Measurements from ENCODE around the gene MYMK.

MYMK gene

GRCh38 chr9:133524679-133525228, at the start of gene MYMK:
Gene MYMK (minus strand): TSS chr9:133524959. CDS start chr9:133524844, 115 bp downstream.
- peaks cover 7% of the 10 kb centered on the region; the same call in 1 of the 2 replicates for H3K27me3 ChIP-seq (ENCODE audit: insufficient read depth, low read length)
- H3K27ac ChIP-seq (ENCODE audit: low read length): no peak within 1 kb of the TSS
- no peak within 1 kb of the TSS for H3K9ac ChIP-seq (ENCODE audit: low read depth, low read length)
- H3K9me3 ChIP-seq (ENCODE audit: insufficient read depth, low read depth, low read length): no peaks in the 10 kb centered on the region
- no peak within 1 kb of the TSS for H3K4me3 ChIP-seq (ENCODE audit: low read length)
- H3K36me3 ChIP-seq (ENCODE audit: insufficient read depth, low read depth, low read length): no peaks in the 10 kb centered on the region
- H3K4me1 ChIP-seq (ENCODE audit: insufficient read depth, low read length): peaks cover 26% of the 10 kb centered on the region; the same call in 1 of the 2 replicates

GRCh38 chr9:133573791-133574515, 49.2 kb upstream of the MYMK start:
- no peaks in the 10 kb centered on the region for H3K36me3 ChIP-seq (ENCODE audit: insufficient read depth, low read depth, low read length)
- H3K9ac ChIP-seq (ENCODE audit: low read depth, low read length): no peak overlapping the region
- no peaks in the 10 kb centered on the region for H3K27me3 ChIP-seq (ENCODE audit: insufficient read depth, low read length)
- no peak overlapping the region for H3K27ac ChIP-seq (ENCODE audit: low read length)
- no peaks in the 10 kb centered on the region for H3K9me3 ChIP-seq (ENCODE audit: insufficient read depth, low read depth, low read length)
- no peak overlapping the region for H3K4me3 ChIP-seq (ENCODE audit: low read length)
- H3K4me1 ChIP-seq (ENCODE audit: insufficient read depth, low read length): no peaks in the 10 kb centered on the region

GRCh38 chr9:133572821-133573361, 48.1 kb upstream of the MYMK start:
- H3K9me3 ChIP-seq (ENCODE audit: insufficient read depth, low read depth, low read length): no peaks in the 10 kb centered on the region
- no peak overlapping the region for H3K4me3 ChIP-seq (ENCODE audit: low read length)
- no peak overlapping the region for H3K9ac ChIP-seq (ENCODE audit: low read depth, low read length)
- no peaks in the 10 kb centered on the region for H3K27me3 ChIP-seq (ENCODE audit: insufficient read depth, low read length)
- H3K4me1 ChIP-seq (ENCODE audit: insufficient read depth, low read length): no peaks in the 10 kb centered on the region
- no peak overlapping the region for H3K27ac ChIP-seq (ENCODE audit: low read length)
- no peaks in the 10 kb centered on the region for H3K36me3 ChIP-seq (ENCODE audit: insufficient read depth, low read depth, low read length)

- no peaks in the 10 kb centered on the region for H3K9me3 ChIP-seq (ENCODE audit: insufficient read depth, low read depth, low read length)
- no peaks in the 10 kb centered on the region for H3K27me3 ChIP-seq (ENCODE audit: insufficient read depth, low read length)
- no peaks in the 10 kb centered on the region for H3K36me3 ChIP-seq (ENCODE audit: insufficient read depth, low read depth, low read length)
- H3K27ac ChIP-seq (ENCODE audit: low read length): no peak overlapping the region
- H3K9ac ChIP-seq (ENCODE audit: low read depth, low read length): no peak overlapping the region
- H3K4me1 ChIP-seq (ENCODE audit: insufficient read depth, low read length): no peaks in the 10 kb centered on the region
- H3K4me3 ChIP-seq (ENCODE audit: low read length): no peak overlapping the region
Observed at GRCh38 chr9:133571896-133572595, 47.3 kb upstream of the MYMK start.

DNA sequence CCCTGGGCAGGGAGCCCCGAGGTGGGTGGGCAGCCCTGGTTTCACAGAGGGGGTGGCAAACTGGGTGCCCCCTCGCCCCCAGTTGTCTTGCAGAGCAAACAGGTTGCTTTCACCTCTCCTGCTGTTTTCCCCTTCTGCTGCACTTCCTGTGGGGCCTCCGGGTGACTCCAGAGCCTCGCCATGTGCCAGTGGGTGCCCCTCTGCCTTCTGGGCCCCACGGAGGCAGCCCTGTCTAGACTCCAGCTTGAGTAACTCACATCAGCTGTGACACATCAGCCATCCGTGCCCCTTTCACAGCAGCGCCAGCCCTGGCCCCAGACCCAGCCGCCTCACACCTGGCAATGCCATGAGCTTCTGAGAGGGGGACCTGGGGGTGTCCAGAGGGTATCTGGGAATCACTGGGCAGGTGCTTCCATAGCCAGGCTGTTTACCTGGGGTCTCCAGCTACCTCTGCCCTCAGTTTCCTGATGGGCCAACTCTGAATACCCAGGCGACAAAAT, 46.7 kb upstream of the MYMK start:
- no peaks in the 10 kb centered on the region for H3K4me1 ChIP-seq (ENCODE audit: insufficient read depth, low read length)
- H3K9ac ChIP-seq (ENCODE audit: low read depth, low read length): no peak overlapping the region
- no peak overlapping the region for H3K4me3 ChIP-seq (ENCODE audit: low read length)
- H3K27me3 ChIP-seq (ENCODE audit: insufficient read depth, low read length): no peaks in the 10 kb centered on the region
- H3K27ac ChIP-seq (ENCODE audit: low read length): no peak overlapping the region
- no peaks in the 10 kb centered on the region for H3K36me3 ChIP-seq (ENCODE audit: insufficient read depth, low read depth, low read length)
- H3K9me3 ChIP-seq (ENCODE audit: insufficient read depth, low read depth, low read length): no peaks in the 10 kb centered on the region

- Histone ChIP-seq H3K4me1 (ENCODE audit: insufficient read depth, low read length) (no peaks in the 10 kb centered on the region), H3K9me3 (ENCODE audit: insufficient read depth, low read depth, low read length) (no peaks in the 10 kb centered on the region), H3K9ac (ENCODE audit: low read depth, low read length) (no peak overlapping the region), H3K36me3 (ENCODE audit: insufficient read depth, low read depth, low read length) (no peaks in the 10 kb centered on the region), H3K4me3 (ENCODE audit: low read length) (no peak overlapping the region), H3K27me3 (ENCODE audit: insufficient read depth, low read length) (no peaks in the 10 kb centered on the region), H3K27ac (ENCODE audit: low read length) (no peak overlapping the region)
Observed at GRCh38 chr9:133570691-133571080, 45.9 kb upstream of the MYMK start.

GRCh38 chr9:133569891-133570690, 45.3 kb upstream of the MYMK start:
- no peak overlapping the region for H3K27ac ChIP-seq (ENCODE audit: low read length)
- H3K9ac ChIP-seq (ENCODE audit: low read depth, low read length): no peak overlapping the region
- no peaks in the 10 kb centered on the region for H3K4me1 ChIP-seq (ENCODE audit: insufficient read depth, low read length)
- H3K36me3 ChIP-seq (ENCODE audit: insufficient read depth, low read depth, low read length): no peaks in the 10 kb centered on the region
- H3K4me3 ChIP-seq (ENCODE audit: low read length): no peak overlapping the region
- H3K27me3 ChIP-seq (ENCODE audit: insufficient read depth, low read length): no peaks in the 10 kb centered on the region
- no peaks in the 10 kb centered on the region for H3K9me3 ChIP-seq (ENCODE audit: insufficient read depth, low read depth, low read length)

DNA sequence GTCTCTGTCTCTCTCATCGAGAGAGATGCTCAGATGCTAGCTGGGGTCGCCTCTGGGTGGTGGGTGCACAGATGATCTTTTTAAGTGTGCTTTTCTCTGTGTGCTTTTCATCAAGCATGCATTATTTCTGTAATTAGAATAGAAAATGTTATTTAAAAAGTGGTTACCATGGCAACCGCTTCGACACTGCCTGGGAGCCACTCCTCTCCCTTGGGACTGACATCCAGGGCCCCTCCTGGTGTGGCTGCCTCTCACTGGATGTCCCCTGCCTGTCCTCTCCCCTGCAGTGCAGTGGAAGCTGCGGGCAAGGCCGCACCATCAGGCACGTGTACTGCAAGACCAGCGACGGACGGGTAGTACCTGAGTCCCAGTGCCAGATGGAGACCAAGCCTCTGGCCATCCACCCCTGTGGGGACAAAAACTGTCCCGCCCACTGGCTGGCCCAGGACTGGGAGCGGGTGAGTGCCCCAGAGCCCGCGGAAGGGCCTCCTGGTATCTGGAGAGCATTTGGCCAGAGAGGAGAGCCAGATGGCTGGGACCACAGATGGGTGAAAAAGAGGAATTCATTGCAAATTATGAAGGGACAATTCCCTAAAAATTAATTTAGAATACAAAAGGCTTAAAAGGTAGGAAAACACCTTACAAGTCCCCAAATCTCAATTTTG, 44.5 kb upstream of the MYMK start:
- H3K9ac ChIP-seq (ENCODE audit: low read depth, low read length): no peak overlapping the region
- H3K27me3 ChIP-seq (ENCODE audit: insufficient read depth, low read length): no peaks in the 10 kb centered on the region
- no peak overlapping the region for H3K27ac ChIP-seq (ENCODE audit: low read length)
- no peaks in the 10 kb centered on the region for H3K36me3 ChIP-seq (ENCODE audit: insufficient read depth, low read depth, low read length)
- H3K9me3 ChIP-seq (ENCODE audit: insufficient read depth, low read depth, low read length): no peaks in the 10 kb centered on the region
- H3K4me1 ChIP-seq (ENCODE audit: insufficient read depth, low read length): no peaks in the 10 kb centered on the region
- no peak overlapping the region for H3K4me3 ChIP-seq (ENCODE audit: low read length)

DNA sequence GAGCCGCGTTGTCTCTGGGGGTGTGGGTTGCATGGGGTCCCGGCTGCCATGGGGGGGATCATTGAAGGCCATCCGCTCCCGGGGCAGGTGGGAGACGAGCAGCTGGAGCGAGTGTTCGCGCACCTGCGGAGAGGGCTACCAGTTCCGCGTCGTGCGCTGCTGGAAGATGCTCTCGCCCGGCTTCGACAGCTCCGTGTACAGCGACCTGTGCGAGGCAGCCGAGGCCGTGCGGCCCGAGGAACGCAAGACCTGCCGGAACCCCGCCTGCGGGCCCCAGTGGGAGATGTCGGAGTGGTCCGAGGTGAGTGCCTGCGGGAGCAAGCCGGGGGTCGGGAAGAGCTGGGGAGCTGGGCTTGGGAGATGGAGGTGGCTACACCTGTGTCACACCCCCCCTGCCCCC, 43.4 kb upstream of the MYMK start:
- Histone ChIP-seq H3K36me3 (ENCODE audit: insufficient read depth, low read depth, low read length) (no peaks in the 10 kb centered on the region), H3K4me1 (ENCODE audit: insufficient read depth, low read length) (no peaks in the 10 kb centered on the region), H3K27me3 (ENCODE audit: insufficient read depth, low read length) (no peaks in the 10 kb centered on the region), H3K9me3 (ENCODE audit: insufficient read depth, low read depth, low read length) (no peaks in the 10 kb centered on the region), H3K9ac (ENCODE audit: low read depth, low read length) (no peak overlapping the region), H3K4me3 (ENCODE audit: low read length) (no peak overlapping the region), H3K27ac (ENCODE audit: low read length) (no peak overlapping the region)

- Histone ChIP-seq H3K4me3 (ENCODE audit: low read length) (no peak overlapping the region), H3K27me3 (ENCODE audit: insufficient read depth, low read length) (no peaks in the 10 kb centered on the region), H3K4me1 (ENCODE audit: insufficient read depth, low read length) (no peaks in the 10 kb centered on the region), H3K9ac (ENCODE audit: low read depth, low read length) (no peak overlapping the region), H3K9me3 (ENCODE audit: insufficient read depth, low read depth, low read length) (no peaks in the 10 kb centered on the region), H3K36me3 (ENCODE audit: insufficient read depth, low read depth, low read length) (no peaks in the 10 kb centered on the region), H3K27ac (ENCODE audit: low read length) (no peak overlapping the region)
Observed at GRCh38 chr9:133566817-133567216, 42.1 kb upstream of the MYMK start.

DNA sequence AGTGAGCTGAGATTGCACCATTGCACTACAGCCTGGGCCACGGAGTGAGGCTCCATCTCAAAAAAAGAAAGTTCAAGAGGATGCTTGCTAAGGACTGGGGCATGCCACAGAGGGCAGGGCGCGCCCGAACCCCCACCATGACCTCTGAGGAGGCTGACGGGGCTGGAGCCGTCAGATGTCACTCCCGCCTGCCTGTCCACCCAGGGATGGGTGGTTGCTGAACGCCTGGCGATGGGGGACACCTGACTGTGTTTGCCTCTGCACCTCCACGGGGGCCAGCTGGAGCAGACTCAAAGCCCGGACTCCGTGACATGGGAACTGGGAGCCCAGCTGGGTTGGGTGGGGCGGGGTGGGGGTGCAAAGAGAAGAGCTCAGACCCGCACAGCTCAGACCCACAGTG, 41.6 kb upstream of the MYMK start:
- no peaks in the 10 kb centered on the region for H3K4me1 ChIP-seq (ENCODE audit: insufficient read depth, low read length)
- H3K36me3 ChIP-seq (ENCODE audit: insufficient read depth, low read depth, low read length): no peaks in the 10 kb centered on the region
- H3K9me3 ChIP-seq (ENCODE audit: insufficient read depth, low read depth, low read length): no peaks in the 10 kb centered on the region
- no peak overlapping the region for H3K27ac ChIP-seq (ENCODE audit: low read length)
- no peak overlapping the region for H3K4me3 ChIP-seq (ENCODE audit: low read length)
- H3K9ac ChIP-seq (ENCODE audit: low read depth, low read length): no peak overlapping the region
- no peaks in the 10 kb centered on the region for H3K27me3 ChIP-seq (ENCODE audit: insufficient read depth, low read length)
